Right atrium auricular region (tissue), 2 donors: Measurements from ENCODE around the gene GPC1. TPM values are rescaled to one million over a fixed set of nuclear protein-coding genes. Genes with fewer than 3 reads are reported as not detected.

Source experiments
- DNase-seq: peaks from one replicate; pipeline ENCODE4 v3.0.0-alpha.2; 2019; ENCODE audit warnings: low spot score
- H3K27ac ChIP-seq, 2 donors: fragments of 200-600 bp; sonication (generic); 1 replicate in 1 of 2; 2 replicates in 1 of 2; pipeline ENCODE4 v1.5.1; 2016 to 2019
- H3K27me3 ChIP-seq, 2 donors: fragments of 200-600 bp; sonication (generic); one replicate each; pipeline versions ENCODE4 v1.5.1 to v1.6.0; 2017 to 2019
- H3K36me3 ChIP-seq: fragments of 200-600 bp; sonication (generic); one replicate; pipeline ENCODE4 v1.5.1; 2016
- H3K4me1 ChIP-seq, 2 donors: fragments of 200-600 bp; sonication (generic); one replicate each; pipeline versions ENCODE4 v1.5.1 to v1.6.0; 2017 to 2019
- H3K4me3 ChIP-seq, 2 donors: fragments of 200-600 bp; sonication (generic); 1 replicate in 1 of 2; 2 replicates in 1 of 2; pipeline ENCODE4 v1.5.1; 2017 to 2019; ENCODE audit warnings: mild to moderate bottlenecking in 1 of 2, moderate library complexity in 1 of 2
- H3K9me3 ChIP-seq, 2 donors: fragments of 200-600 bp; sonication (generic); one replicate each; pipeline ENCODE4 v1.5.1; 2019
- total RNA-seq, 2 donors: library from RNA; depleted of rRNA; stranded (reverse); fragments of >200 nt; gene quantifications; one replicate each; pipeline ENCODE4 v1.1.0, GENCODE V29; 2016
- TF ChIP-seq, protein P1 (sequence below), 2 donors: fragments of 200-600 bp; sonication (generic); IDR thresholded peaks; one replicate each; pipeline ENCODE4 v1.5.1; 2019; ENCODE audit warnings: antibody characterized with exemption in 2 of 2

The GPC1 gene
- total RNA-seq, 2 donors from 2014 or later = 77.4 to 103 TPM

DNA sequence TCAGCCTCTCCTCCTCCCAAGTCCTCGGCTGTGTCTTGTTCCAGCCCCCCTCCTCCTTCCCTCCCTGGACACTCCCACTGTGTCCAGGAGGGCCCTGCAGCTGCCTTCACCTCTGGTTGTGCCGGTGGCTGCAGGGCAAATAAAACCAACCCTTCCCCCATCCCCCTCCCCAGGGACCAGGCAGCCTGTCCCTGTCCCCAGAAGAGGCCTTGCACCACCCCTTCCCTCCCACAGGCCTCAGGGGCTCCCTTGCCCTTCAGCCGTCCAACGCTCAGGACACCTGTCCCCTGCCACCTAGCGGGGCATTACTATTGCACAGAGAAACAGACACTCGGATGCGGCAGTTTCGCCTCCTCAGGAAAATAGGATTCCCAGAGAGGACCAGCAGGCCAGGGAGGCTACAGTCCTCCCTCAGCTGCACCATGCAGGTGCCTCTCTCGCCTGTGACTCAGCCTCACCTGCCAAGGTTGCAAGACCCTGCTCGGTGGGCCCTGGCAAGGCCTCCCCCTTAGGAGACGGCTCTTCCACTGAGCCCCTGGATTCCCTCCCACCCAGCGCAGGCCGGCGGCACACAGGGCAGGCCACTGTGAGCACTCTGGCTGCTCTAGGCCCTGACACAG, 5.5 kb upstream of the GPC1 start:
- Histone ChIP-seq H3K36me3 (no peaks in the 10 kb centered on the region), H3K4me1 (peaks cover 0 to 11% of the 10 kb centered on the region in 2 donors), H3K27me3 (no peaks in the 10 kb centered on the region), H3K27ac (no peak overlapping the region), H3K4me3 (no peak overlapping the region), H3K9me3 (no peaks in the 10 kb centered on the region)
- no peak for DNase-seq
- TF ChIP-seq, protein P1, sequence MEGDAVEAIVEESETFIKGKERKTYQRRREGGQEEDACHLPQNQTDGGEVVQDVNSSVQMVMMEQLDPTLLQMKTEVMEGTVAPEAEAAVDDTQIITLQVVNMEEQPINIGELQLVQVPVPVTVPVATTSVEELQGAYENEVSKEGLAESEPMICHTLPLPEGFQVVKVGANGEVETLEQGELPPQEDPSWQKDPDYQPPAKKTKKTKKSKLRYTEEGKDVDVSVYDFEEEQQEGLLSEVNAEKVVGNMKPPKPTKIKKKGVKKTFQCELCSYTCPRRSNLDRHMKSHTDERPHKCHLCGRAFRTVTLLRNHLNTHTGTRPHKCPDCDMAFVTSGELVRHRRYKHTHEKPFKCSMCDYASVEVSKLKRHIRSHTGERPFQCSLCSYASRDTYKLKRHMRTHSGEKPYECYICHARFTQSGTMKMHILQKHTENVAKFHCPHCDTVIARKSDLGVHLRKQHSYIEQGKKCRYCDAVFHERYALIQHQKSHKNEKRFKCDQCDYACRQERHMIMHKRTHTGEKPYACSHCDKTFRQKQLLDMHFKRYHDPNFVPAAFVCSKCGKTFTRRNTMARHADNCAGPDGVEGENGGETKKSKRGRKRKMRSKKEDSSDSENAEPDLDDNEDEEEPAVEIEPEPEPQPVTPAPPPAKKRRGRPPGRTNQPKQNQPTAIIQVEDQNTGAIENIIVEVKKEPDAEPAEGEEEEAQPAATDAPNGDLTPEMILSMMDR (IDR thresholded peaks at IDR 0.05) = no peak

DNA sequence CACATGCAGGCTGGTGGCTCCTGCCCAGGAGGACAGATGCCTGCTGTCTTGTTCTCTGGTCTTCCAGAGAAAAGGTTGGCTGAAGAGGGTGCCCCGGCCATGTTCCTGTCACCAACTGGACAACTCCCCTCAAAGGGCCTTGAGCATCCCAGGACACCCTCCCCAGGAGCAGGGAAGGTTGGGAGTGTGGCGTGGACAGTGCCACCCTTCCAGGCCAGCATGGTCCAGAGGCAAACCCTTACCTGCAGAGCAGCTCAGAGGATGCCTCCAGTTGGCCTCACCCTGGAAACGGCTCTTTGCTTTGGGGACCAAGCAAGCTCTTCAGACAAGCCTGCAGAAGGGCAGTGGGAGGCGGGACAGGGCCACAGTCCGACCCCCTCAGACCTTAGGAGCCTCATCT, 4.9 kb upstream of the GPC1 start:
- H3K4me1 ChIP-seq = peaks cover 0 to 11% of the 10 kb centered on the region in 2 donors
- no peaks in the 10 kb centered on the region for H3K27me3 ChIP-seq
- no peaks in the 10 kb centered on the region for H3K9me3 ChIP-seq
- no peak overlapping the region for H3K4me3 ChIP-seq
- no peak for DNase-seq
- H3K36me3 ChIP-seq = no peaks in the 10 kb centered on the region
- H3K27ac ChIP-seq = no peak overlapping the region
- TF ChIP-seq, protein P1 (IDR thresholded peaks at IDR 0.05) = no peak

DNA sequence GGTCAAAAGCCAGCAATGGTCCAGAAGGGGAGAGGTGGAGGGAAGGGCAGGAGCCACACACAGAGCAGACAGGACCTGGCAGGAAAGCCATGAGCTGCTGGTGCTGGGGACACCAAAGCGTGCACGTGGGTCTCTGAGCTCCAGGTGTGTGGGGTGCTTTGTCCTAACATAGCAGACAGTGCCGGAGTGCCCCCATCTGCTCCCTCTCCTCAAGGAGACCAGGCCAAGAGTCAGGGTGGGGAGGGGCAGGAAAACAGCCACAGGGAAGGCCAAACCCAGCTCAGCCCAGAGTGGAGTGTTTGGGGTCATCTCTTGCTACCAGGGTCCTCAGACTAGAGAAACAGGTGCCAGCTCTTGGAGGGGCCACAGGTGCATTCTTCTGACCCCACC, 4.2 kb upstream of the GPC1 start:
- TF ChIP-seq, protein P1 (IDR thresholded peaks at IDR 0.05) = no peak
- no peak overlapping the region for H3K4me3 ChIP-seq
- H3K4me1 ChIP-seq = peaks cover 0 to 16% of the 10 kb centered on the region in 2 donors
- no peak overlapping the region for H3K27ac ChIP-seq
- DNase-seq = no peak
- no peaks in the 10 kb centered on the region for H3K9me3 ChIP-seq
- H3K27me3 ChIP-seq = no peaks in the 10 kb centered on the region
- no peaks in the 10 kb centered on the region for H3K36me3 ChIP-seq

DNA sequence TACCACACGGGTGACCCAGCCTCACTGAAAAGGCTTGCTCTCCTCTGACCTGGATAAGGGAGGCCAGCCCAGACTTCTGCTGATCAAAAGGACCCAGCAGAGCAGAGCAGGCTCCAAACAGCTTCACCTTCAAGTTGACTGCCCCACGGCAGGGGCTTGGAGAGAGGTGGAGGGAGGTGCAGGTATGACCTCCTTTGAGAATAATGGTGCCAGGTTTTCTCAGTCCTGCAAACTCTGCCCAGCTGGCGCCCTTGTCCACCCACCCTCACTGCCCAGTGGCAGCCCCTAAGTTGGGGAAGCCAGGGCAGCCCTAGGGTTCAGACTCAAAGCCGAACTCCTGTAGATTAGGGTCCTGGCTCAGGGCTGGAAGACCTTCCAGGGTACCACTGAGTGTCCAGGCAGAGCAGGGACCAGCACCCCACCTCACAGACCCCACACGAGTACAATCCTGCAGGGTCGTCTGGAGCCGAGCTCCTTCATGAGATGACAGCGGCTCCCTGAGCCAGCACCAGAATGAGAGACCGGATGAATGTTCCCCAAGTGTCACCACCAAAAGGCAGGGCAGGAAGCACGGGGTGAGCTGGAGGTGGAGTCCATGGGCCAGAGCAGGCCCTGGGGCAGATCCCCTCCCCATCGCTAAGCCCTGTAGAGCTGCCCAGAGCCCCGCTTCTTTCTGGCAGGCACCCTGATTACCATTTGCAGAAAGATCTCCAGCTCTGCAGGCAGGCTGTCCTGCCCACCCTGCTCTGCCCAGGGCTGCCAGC, 3.6 kb upstream of the GPC1 start:
- Histone ChIP-seq H3K36me3 (no peaks in the 10 kb centered on the region), H3K27me3 (no peaks in the 10 kb centered on the region), H3K4me1 (peaks cover 0 to 21% of the 10 kb centered on the region in 2 donors), H3K4me3 (no peak overlapping the region), H3K9me3 (no peaks in the 10 kb centered on the region), H3K27ac (no peak overlapping the region)
- DNase-seq = no peak
- TF ChIP-seq, protein P1 (IDR thresholded peaks at IDR 0.05) = no peak

DNA sequence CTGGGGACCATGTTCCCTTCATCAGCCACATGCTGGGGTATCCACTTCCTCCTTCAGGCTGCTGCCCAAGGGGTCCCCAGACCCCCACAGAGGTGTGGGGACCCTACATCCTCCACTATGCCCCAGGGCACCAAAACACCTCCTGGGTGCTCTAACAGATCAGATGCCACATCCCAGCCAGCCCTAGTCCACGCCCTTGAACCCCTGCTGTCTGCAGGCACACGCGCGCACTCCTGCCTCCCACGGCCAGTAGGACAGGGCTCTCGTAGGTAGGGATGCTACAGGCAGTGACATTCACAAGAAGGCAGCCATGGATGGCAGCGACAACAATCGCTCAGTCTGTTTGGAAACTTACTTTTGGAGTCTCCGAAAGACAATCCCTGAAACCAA, 3.0 kb upstream of the GPC1 start:
- Histone ChIP-seq H3K4me1 (peaks cover 0 to 27% of the 10 kb centered on the region in 2 donors), H3K27ac (no peak overlapping the region), H3K4me3 (no peak overlapping the region), H3K36me3 (no peaks in the 10 kb centered on the region), H3K27me3 (no peaks in the 10 kb centered on the region), H3K9me3 (no peaks in the 10 kb centered on the region)
- no peak for DNase-seq
- TF ChIP-seq, protein P1 (IDR thresholded peaks at IDR 0.05) = no peak
